SKM-1 treated with dmso at 0.1 percent for 144 hours (cell line): ENCODE data around the gene ZNF281.
"Not testable (repeated sequence)": the region's sequence is repeated elsewhere in the genome, so short reads cannot be mapped to it uniquely, and the experiment has no call there.

ENCODE experiments used
- DNase-seq: peaks from one replicate; lab custom pipeline; 2025; ENCODE audit not compliant: unreplicated experiment; lab: John Stamatoyannopoulos, UW

Gene ZNF281, protein sequence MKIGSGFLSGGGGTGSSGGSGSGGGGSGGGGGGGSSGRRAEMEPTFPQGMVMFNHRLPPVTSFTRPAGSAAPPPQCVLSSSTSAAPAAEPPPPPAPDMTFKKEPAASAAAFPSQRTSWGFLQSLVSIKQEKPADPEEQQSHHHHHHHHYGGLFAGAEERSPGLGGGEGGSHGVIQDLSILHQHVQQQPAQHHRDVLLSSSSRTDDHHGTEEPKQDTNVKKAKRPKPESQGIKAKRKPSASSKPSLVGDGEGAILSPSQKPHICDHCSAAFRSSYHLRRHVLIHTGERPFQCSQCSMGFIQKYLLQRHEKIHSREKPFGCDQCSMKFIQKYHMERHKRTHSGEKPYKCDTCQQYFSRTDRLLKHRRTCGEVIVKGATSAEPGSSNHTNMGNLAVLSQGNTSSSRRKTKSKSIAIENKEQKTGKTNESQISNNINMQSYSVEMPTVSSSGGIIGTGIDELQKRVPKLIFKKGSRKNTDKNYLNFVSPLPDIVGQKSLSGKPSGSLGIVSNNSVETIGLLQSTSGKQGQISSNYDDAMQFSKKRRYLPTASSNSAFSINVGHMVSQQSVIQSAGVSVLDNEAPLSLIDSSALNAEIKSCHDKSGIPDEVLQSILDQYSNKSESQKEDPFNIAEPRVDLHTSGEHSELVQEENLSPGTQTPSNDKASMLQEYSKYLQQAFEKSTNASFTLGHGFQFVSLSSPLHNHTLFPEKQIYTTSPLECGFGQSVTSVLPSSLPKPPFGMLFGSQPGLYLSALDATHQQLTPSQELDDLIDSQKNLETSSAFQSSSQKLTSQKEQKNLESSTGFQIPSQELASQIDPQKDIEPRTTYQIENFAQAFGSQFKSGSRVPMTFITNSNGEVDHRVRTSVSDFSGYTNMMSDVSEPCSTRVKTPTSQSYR

DNA sequence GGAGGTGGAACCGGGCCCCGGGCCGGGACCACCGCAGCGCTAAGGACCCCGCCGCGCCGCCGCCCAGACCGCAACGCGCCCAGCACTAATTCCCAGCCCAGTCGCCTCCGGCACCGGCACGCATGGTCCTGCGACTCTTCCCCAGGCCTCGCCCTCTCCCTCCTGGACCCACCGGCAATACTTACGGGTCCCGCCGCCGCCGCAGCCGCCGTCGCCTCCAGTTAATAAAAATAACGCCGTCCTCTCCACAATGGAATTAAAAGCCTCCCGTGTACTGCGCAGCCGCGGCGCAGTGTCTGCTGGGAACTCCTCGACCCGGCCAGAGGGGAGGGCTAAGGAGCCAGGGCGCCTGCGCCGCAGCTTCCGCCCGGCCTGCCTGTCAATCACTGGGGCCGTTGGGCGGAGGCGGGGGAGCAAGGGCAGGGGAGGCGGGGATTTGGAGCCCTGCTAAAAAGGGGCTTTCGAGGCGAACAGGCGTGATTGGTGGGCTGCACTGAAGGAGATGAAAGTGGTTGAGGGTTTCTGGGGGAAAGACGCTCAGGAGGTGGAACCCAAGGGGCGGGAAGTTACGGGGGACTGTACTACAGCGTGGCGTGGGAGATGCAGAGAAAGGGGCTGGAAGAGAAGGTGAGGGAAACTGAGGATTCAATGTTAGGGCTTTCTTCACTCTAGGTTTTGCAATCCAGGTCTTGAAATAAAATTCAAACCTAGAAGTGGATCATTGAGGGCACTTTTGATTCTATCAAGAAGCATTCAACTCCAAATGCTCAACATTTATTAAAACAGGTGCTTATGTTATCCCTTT, at the start of gene ZNF281:
ZNF281 (minus strand) TSS at position 276 of the 805 bp plus-strand sequence. CDS start 331 bp downstream, outside the sequence.
- peak; percentile 96 for DNase-seq

DNA sequence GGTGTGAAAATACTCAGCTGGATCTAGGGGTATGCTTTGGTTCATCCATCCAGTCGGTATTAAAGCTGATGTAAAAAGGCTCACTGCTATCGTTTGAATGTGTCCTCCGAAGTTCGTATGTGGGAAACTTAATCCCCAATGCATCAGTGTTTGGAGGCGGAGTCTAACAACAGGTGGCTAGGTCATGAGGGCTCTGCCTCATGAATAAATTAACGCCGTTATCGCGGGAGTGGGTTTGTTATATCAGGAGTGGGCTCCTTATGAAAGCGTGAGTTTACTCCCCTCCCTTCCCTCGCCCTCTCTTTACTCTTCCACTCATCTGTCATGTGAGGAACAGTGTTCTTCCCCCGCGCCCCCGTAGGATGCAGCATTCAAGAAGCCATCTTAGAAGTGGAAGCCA, 48.9 kb upstream of the ZNF281 start:
- DNase-seq, result no peak

DNA sequence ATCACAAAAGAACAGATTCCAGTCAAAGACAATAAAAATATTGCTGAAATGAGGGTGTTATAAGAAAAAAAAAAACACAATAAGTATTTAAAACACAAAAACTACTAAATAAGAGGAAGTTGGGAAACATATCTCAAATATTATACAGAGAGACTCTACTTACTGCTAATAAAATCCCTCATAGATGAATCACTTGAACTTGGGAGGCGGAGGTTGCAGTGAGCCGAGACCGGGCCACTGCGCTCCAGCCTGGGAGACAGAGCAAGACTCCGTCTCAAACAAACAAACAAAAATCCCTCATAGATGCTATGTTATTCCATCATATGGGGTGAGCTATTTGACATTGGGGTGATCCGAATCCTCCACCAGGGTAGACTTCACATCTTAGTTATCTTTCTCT, 48.0 kb upstream of the ZNF281 start:
- no peak for DNase-seq

DNA sequence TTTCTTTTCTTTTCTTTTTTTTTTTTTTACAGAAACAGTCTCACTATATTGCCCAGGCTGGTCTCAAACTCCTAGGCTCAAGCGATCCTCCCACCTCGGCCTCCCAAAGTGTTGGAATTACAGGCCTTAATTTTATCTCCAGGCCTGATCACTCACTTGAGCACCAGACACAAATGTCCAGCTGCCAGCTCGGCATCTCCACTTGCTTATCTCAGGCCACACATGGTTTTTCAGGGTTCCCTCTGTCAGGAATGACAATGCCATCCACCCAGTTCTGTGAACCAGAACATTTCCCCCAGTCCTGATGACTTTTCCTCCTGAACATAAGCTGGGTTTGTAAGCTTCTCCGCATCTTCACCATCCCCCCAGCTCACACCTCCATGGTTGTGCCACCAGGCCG, 44.6 kb upstream of the ZNF281 start:
- DNase-seq, result no peak

DNA sequence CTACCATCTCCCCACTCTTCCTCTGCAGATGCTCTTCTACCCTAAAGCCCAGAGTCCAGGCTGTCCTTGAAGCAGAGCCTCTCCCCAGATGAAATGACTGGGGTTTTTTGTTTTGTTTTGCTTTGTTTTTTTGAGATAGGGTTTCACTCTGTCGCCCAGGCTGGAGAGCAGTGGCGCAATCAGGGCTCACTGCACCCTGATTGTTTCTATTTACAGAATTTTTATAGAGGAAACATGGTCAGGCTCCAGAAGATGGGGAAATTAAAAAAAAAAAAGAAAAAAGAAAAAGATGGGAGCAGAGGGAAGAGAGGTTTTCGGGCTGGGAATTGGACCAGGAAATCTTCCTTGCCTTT, 43.7 kb upstream of the ZNF281 start:
- DNase-seq, result no peak

DNA sequence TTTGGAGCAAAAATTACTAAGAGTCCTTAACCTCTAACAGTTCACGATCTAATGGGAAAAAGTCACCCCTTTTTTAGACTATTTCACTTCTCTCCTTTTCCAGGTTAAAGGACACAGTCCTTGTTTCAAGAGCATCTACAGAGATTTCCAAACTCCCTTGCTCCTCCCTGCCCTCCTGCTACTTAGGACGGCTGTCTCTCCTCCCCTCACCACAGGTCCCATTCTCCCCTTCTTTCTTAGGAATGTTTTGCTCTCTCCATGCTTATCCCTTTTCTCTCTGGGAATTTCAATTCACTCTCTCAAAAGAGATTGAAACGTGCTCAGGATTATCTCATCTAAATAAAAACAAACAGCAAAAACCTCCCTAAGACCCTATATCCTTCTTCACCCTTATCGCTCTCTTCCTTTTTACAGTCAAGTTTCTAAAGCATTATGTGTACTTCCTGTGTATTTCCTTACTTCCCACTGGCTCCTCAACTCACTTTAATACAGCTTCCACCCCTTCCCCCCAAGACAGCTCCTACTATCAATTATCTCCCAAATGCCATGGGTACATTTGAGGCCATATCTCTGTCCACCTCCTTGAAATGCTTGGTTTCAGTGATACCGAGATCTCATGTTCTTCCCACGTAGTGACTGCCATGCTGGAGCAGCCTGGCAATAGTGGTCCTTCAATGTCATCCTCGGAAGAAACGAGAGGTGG, 43.2 kb upstream of the ZNF281 start:
- DNase-seq, result no peak

DNA sequence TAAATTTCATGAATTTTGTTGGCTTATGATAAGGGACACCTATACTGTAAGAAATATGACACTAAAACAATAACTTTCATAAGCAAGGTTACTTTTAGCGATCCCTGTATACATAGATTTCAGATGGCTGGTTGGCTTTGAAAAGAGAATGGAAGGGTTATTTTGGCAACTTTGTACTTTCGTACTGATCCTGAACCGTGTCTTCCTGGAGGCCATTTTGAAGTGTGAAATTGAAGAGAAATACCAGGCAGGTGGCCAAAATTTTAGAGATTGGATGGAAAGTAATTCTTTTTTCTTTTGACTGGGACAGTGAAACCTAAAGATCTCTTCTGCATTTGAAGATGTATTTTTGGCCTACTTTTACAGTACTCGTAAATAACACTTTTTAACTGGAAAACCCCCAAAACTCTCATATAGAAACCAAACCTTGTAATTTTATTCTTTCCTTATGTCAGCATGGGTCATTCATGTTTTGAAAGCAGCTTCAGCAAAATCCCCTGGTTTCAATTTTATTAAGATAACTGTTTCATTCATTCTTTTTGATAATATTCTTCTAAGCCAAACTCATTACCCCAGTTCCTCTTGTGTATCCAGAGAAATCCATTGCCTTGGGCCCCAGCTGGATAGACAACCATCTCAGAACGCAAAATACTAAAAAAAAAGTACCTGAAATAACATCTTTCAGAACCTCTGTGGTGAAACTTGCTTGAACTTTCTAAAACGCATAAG, 38.4 kb upstream of the ZNF281 start:
- DNase-seq, result no peak

DNA sequence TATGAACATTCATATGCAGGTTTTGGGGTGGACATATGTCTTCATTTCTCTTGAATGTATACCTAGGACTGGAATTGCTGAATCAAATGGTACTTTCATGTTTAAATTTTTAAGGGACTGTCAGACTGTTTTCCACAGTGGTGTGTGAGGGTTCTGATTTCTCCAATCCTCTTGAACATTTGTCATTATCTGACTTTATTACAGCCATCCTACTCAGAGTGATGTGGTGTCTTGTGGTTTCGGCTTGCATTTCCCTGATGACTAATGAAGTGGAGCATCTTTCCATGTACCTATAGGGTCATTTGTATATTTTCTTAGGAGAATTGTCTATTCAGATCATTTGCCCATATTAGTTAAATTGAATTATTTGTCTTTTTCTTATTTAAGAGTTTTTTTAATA, 35.4 kb upstream of the ZNF281 start:
- no peak for DNase-seq

DNA sequence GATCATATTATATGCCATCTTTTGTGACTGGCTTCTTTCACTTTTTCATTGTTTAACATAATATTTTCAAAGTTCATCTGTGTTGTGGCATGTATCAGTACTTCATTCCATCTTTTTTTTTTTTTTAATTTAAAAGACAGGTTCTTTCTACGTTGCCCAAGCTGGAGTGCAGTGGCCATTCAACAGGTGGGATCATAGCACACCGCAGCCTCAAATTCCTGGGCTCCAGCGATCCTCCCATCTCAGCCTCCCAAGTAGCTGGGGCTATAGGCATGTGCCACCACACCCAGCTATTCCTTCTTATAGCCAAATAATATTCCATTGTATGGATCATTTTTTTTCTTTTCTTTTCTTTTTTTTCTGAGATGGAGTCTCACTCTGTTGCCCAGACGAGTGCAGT, 34.6 kb upstream of the ZNF281 start:
- no peak for DNase-seq

DNA sequence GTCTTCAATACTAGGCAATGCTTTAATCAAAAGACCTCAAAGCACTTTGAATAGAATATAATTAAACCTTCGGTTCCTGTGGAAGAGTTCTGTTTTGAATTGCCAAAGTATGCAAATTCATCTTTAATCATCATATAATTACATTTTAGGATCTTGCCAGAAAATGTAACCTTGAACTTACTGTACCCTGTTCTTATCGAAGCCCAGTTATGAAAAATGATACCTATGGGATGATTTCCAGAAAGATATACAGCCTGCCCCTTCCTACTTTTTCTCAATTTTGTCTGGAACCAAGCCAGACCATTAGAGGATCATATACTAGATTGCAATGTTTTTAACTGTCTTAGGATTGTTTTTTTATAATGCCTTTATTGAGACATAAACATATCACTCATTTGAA, 34.0 kb upstream of the ZNF281 start:
- no peak for DNase-seq

DNA sequence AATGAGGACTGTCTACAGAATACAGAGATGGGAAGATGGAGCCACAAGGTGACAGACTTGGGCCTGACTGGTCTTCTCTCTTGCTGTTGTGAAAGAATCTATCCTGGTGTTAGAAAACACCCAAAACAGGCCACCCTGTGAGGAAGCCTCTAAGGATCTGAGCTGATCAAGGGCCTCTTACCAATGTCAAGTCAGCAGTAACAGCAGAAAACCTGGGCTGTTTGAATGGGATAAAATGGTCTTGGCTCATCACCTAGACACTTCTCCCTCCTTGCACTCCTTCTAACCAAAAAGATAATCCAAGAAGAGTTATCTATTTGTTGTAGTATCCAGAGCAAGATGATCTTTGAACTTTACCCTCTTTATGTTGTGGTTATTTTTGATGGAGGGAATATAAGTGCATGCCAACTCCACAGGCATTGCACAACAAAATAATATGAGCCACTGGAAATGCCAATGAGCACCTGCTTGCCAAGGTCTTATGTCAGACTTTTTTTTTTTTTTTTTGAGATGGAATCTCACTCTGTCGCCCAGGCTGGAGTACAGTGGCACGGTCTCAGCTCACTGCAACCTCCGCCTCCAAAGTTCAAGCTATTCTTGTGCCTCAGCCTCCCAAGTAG, 32.8 kb upstream of the ZNF281 start:
- DNase-seq, result no peak

DNA sequence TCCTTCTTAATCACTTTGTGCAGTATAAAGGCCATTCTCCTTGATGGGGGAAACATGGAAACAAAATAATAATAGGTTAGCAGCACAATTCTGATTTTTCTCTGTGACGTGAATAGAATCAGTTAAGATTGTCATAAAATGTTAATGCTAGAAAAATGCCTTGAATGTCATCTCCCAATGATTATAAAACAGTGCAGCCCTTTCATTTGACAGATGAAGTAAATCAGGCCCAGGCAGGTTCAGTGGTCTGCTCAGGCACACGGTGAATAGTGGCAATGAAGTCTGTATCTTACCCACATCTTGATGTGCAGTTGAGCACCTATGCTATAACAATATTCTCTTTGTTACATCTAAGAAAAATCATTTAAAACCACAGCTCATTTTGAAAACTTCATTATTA, 32.2 kb upstream of the ZNF281 start:
- DNase-seq, result no peak

DNA sequence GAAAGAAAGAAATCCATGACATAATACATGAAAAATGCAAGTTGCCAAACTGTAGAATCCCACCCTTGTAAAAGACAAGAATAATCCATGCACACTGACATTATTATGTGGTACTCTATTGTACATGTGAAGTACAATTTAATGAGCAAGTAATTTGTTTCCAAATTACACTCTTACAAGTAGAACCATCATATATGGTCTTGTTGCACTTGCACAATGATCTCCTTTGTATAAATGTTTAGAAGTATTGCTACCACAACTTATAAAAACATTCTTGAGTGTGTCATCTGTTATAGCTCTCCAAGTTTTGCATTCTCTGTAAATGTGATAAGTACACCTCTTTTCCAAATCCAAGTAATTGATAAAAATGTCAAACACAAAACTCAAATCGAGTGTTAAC, 29.1 kb upstream of the ZNF281 start:
- DNase-seq, result no peak

DNA sequence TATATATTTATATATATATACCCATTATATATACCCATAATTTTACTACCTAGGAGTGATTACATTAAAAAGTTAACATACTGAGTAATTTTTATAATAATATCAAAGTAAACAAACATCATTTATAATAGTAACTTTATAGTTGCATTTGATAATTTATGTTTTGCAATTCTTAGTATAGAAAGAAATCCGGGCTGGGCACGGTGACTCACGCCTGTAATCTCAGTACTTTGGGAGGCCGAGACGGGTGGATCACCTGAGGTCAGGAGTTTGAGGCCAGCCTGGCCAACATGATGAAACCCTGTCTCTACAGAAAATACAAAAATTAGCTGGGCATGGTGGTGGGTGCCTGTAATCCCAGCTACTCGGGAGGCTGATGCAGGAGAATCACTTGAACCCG, 28.6 kb upstream of the ZNF281 start:
- DNase-seq, result not testable (repeated sequence)

DNA sequence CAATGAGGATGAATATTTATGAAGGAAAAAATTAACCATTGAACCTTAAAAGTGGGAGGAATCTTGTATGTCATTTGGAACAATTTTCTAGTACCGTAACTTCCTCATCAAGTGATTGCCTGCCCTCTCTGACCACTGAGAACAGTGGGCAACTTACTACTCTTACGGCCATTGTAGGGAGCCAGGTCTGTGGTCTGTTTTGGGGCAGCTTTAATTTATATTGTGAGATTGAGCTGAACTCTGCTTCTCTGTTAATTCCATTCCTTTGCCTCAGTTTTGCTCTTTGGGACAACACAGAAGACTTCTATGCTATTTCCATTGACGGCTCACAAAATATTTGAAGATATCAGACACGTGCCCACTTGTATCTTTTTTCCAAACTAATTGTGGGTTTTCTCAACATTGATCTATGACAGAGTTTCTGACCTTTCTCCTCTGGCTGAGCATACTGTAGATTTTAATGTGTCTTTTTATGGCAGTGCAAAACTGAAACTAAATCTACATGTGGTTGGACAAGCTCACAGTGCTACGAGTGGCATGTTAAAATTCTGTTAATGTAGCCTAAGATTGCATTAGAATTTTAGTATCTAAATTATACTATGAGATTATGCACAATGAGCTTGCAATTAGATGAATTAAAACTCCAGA, 27.8 kb upstream of the ZNF281 start:
- DNase-seq, result no peak

DNA sequence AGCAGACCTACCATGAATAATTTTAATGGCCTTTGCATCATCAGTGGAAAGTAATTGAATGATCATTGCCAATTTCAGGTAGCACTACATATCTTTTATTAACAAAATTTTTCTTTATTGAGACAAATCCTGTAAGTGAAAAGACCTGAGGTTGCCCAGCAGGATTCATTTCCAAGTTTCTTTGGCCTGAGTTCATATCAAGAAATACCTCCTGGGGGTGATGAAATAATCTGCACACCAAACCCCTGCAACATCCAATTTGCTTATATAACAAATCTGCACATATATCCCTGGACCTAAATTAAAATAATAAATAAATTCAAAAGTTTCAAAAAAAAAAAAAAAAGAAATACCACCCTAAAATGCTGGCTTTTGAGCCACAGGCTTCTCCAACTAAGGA, 27.3 kb upstream of the ZNF281 start:
- DNase-seq, result no peak

DNA sequence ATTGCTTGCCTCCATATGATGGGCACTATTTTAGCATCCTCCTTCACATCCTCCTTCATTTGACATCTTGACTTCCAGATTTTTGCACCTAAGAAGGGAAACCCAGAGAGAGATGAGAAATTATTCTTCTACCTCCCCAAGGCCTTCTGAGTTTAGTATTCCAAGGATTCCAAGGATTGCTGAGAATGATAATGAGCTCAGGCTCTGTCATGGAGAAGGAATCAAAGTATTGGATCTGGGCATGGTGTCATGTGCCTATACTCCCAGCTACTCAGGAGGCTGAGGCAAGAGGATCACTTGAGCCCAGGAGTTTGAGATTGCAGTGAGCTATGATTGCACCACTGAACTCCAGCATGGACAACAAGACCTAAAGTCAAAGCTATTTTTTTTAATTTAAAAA, 26.6 kb upstream of the ZNF281 start:
- DNase-seq, result no peak

DNA sequence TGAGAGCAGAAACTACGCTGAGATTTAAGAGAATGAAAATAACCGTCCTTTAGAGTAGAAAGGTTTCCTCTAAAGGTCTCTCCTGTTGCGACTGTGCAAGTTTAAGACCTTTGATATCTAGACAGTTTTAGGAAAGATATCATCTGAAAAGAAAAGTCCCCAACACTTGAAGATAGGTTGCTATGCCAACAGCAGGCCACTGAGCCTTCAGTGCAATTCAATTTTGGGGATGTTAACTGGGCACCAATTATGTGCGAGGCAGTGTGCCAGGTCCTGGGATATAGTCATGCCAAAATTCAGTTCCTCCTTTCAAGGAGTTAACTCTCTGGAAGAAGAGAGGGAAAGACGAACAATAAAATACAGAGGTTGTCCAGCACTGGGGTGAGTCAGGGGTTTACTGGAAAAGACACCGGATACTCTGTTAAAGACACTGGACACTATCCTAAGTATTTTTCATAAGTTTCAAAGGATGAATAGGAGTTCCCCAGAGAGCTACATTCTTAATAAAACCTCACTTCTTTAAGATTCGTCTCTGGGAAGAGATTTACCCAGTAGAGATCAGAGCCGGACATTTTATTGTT, 25.5 kb upstream of the ZNF281 start:
- no peak for DNase-seq

DNA sequence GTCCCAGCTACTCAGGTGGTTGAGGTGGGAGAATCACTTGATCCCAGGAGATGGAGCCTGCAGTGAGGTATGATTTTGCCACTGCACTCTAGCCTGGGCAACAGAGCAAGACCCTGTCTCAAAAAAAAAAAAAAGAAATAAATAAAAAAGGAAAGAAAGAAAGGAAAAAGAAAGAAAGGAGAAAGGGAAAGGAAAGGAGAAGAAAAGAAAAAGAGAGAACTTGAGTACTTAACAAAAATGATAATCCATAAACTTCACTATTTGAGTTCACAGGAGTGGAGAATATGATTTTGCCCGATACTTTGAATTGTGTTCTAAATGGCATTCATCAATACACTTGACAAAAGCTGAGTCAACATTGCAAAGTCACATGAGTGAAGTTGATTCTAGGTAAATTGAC, 23.8 kb upstream of the ZNF281 start:
- no peak for DNase-seq
